Keratinocyte (primary cell): ENCODE results near the gene PIH1D2. TPM values are rescaled to one million over a fixed set of nuclear protein-coding genes. Genes with fewer than 3 reads are reported as not detected.
"Not testable (repeated sequence)": the region's sequence is repeated elsewhere in the genome, so short reads cannot be mapped to it uniquely, and the experiment has no call there.

Source experiments
- DNase-seq: peaks from one replicate; pipeline ENCODE4 v3.0.0-alpha.2; 2011; ENCODE audit warnings: low read depth, missing footprints, low spot score
- FAIRE-seq: peaks from 2 replicates; lab custom pipeline; 2011; peaks lifted over from hg19 to GRCh38; lab: Jason Lieb, UNC
- H2AFZ ChIP-seq: 2 replicates; pipeline ENCODE4 v1.6.0; 2012; ENCODE audit warnings: low read length, control low read depth, inconsistent platforms; ENCODE audit not compliant: control insufficient read depth
- H3K27ac ChIP-seq: 2 replicates; pipeline ENCODE4 v1.5.1; 2011; ENCODE audit warnings: low read length; ENCODE audit not compliant: control insufficient read depth, insufficient read depth
- H3K27me3 ChIP-seq: 3 replicates; pipeline ENCODE4 v1.6.0; 2011; ENCODE audit warnings: low read length; ENCODE audit not compliant: control insufficient read depth, insufficient read depth; ENCODE audit errors: extremely low read depth
- H3K36me3 ChIP-seq, 2 experiments: 2 replicates in 1 of 2; 3 replicates in 1 of 2; pipeline ENCODE4 v1.5.1; 2011; ENCODE audit warnings: low read length in 2 of 2, mild to moderate bottlenecking in 1 of 2; ENCODE audit not compliant: control insufficient read depth in 2 of 2, insufficient read depth in 2 of 2; ENCODE audit errors: extremely low read depth in 1 of 2
- H3K4me1 ChIP-seq: 3 replicates; pipeline ENCODE4 v1.5.1; 2011; ENCODE audit warnings: low read length; ENCODE audit not compliant: control insufficient read depth, insufficient read depth; ENCODE audit errors: extremely low read depth
- H3K4me2 ChIP-seq: 3 replicates; pipeline ENCODE4 v1.6.0; 2011; ENCODE audit warnings: low read depth, low read length; ENCODE audit not compliant: control insufficient read depth, insufficient read depth; ENCODE audit errors: extremely low read depth
- H3K4me3 ChIP-seq, 3 experiments: fragments of 200-600 bp in 1 of 3; sonication (generic) in 1 of 3; 2 replicates in 2 of 3; 3 replicates in 1 of 3; pipeline ENCODE4 v1.5.1; 2011 to 2016; ENCODE audit warnings: low read length in 3 of 3, mild to moderate bottlenecking in 3 of 3, control low read depth in 2 of 3, inconsistent platforms in 1 of 3, low read depth in 1 of 3, mixed read lengths in 1 of 3, mixed run types in 1 of 3, moderate library complexity in 1 of 3; ENCODE audit not compliant: control insufficient read depth in 2 of 3, insufficient read depth in 2 of 3; ENCODE audit errors: extremely low read depth in 1 of 3
- H3K79me2 ChIP-seq: 2 replicates; pipeline ENCODE4 v1.6.0; 2012; ENCODE audit warnings: low read length; ENCODE audit not compliant: control insufficient read depth, insufficient read depth
- H3K9ac ChIP-seq: 3 replicates; pipeline ENCODE4 v1.6.0; 2011; ENCODE audit warnings: low read length; ENCODE audit not compliant: control insufficient read depth, insufficient read depth; ENCODE audit errors: extremely low read depth
- H3K9me1 ChIP-seq: 3 replicates; pipeline ENCODE4 v1.6.0; 2011; ENCODE audit warnings: low read length; ENCODE audit not compliant: control insufficient read depth, insufficient read depth; ENCODE audit errors: extremely low read depth
- H3K9me3 ChIP-seq: 2 replicates; pipeline ENCODE4 v1.5.1; 2012; ENCODE audit warnings: low read depth, low read length; ENCODE audit not compliant: control insufficient read depth
- H4K20me1 ChIP-seq: 3 replicates; pipeline ENCODE4 v1.6.0; 2011; ENCODE audit warnings: low read length; ENCODE audit not compliant: control insufficient read depth, insufficient read depth; ENCODE audit errors: extremely low read depth
- CTCF ChIP-seq, 3 experiments: IDR thresholded peaks in 1 of 3; conservative IDR thresholded peaks in 1 of 3; optimal IDR thresholded peaks in 1 of 3; 2 replicates in 2 of 3; 3 replicates in 1 of 3; pipeline versions ENCODE3 to v1.5.1; 2011; ENCODE audit warnings: low read length in 3 of 3, mild to moderate bottlenecking in 3 of 3, moderate library complexity in 2 of 3, control low read depth in 1 of 3, inconsistent platforms in 1 of 3; ENCODE audit not compliant: insufficient read depth in 2 of 3; ENCODE audit errors: extremely low read depth in 1 of 3
- EZH2 ChIP-seq: IDR thresholded peaks from one replicate; pipeline ENCODE4 v1.6.1; 2012; ENCODE audit warnings: inconsistent platforms, mild to moderate bottlenecking, low read length, moderate library complexity
- dilution Hi-C: fragments of 300-500 bp; cut with MboI; formaldehyde crosslinking; loops from one replicate; pipeline ENCODE4 v1.7.0; 2020; ENCODE audit warnings: low sequenced_read_pairs; ENCODE audit not compliant: extremely low pct_ligation_motif_present
- polyA plus RNA-seq, 5 experiments: library from polyadenylated mRNA; depleted of rRNA in 3 of 5; stranded (reverse) in 3 of 5; stranded (forward) in 1 of 5; unstranded in 1 of 5; fragments of >200 nt; gene quantifications; 1 replicate in 1 of 5; 2 replicates in 3 of 5; 3 replicates in 1 of 5; pipeline versions ENCODE4 v1.2.1 to v1.2.3, GENCODE V29; 2011 to 2012; ENCODE audit warnings: missing spikeins in 2 of 5, low read depth in 1 of 5, low replicate concordance in 1 of 5

PIH1D2 gene
- polyA plus RNA-seq, 1 donor (not counting 4 experiments of a cell fraction or from before 2014, with no cell fraction given), result 1.9 TPM

GRCh38 chr11:112033902-112034301, 39.9 kb downstream of the PIH1D2 start:
- Histone ChIP-seq H3K9ac (no peak overlapping the region), H3K36me3 (peaks cover 12 to 24% of the 10 kb centered on the region in 2 experiments), H3K4me2 (no peak overlapping the region), H3K27ac (no peak overlapping the region), H3K4me1 (no peaks in the 10 kb centered on the region), H2AFZ (no peak overlapping the region), H3K27me3 (no peaks in the 10 kb centered on the region), H4K20me1 (no peaks in the 10 kb centered on the region), H3K79me2 (peaks cover 3% of the 10 kb centered on the region), H3K9me1 (no peaks in the 10 kb centered on the region), H3K9me3 (no peaks in the 10 kb centered on the region), H3K4me3 (no peak overlapping the region)
- no peak for DNase-seq
- FAIRE-seq, result no peak
- dilution Hi-C loops, result no loop called here
- TF ChIP-seq CTCF (optimal IDR thresholded peaks at IDR 0.05 in 1 of 3, IDR thresholded peaks at IDR 0.05 in 1 of 3, conservative IDR thresholded peaks at IDR 0.05 in 1 of 3; ENCODE audit: extremely low read depth in 1 of 3, insufficient read depth in 2 of 3, low read length in 3 of 3) (no peak), EZH2 (no peak)

- Histone ChIP-seq H3K36me3 (peaks cover 9 to 20% of the 10 kb centered on the region in 2 experiments), H3K4me1 (no peaks in the 10 kb centered on the region), H2AFZ (no peak overlapping the region), H3K27ac (no peak overlapping the region), H3K27me3 (no peaks in the 10 kb centered on the region), H4K20me1 (no peaks in the 10 kb centered on the region), H3K79me2 (peaks cover 13% of the 10 kb centered on the region), H3K9me1 (no peaks in the 10 kb centered on the region), H3K9ac (no peak overlapping the region), H3K4me2 (no peak overlapping the region), H3K9me3 (no peaks in the 10 kb centered on the region), H3K4me3 (no peak overlapping the region)
- FAIRE-seq (no peak), DNase-seq (no peak)
- dilution Hi-C loops, result no loop called here
- TF ChIP-seq CTCF (optimal IDR thresholded peaks at IDR 0.05 in 1 of 3, IDR thresholded peaks at IDR 0.05 in 1 of 3, conservative IDR thresholded peaks at IDR 0.05 in 1 of 3; ENCODE audit: extremely low read depth in 1 of 3, insufficient read depth in 2 of 3, low read length in 3 of 3) (no peak), EZH2 (no peak)
Measured at GRCh38 chr11:112029460-112029859, 44.4 kb downstream of the PIH1D2 start.

GRCh38 chr11:112026784-112027410, 46.9 kb downstream of the PIH1D2 start:
- H3K9me3 ChIP-seq, H3K4me1 ChIP-seq, H2AFZ ChIP-seq, H3K4me2 ChIP-seq, H3K9me1 ChIP-seq, H4K20me1 ChIP-seq, dilution Hi-C loops, H3K4me3 ChIP-seq, FAIRE-seq, H3K27me3 ChIP-seq, H3K9ac ChIP-seq, H3K27ac ChIP-seq, DNase-seq: not testable (repeated sequence)
- Histone ChIP-seq H3K79me2 (peaks cover 13% of the 10 kb centered on the region), H3K36me3 (peaks cover 7 to 20% of the 10 kb centered on the region in 2 experiments)
